Measurements from ENCODE around the gene APOL1. TPM values are rescaled to one million over a fixed set of nuclear protein-coding genes. Genes with fewer than 3 reads are reported as not detected.
"Not testable (repeated sequence)": the region's sequence is repeated elsewhere in the genome, so short reads cannot be mapped to it uniquely, and the experiment has no call there.

The APOL1 gene
- total RNA-seq, 2 experiments from 2014 or later = 13.8 to 17.1 TPM

- peak; percentile 75 for DNase-seq
- TF ChIP-seq, protein P1, sequence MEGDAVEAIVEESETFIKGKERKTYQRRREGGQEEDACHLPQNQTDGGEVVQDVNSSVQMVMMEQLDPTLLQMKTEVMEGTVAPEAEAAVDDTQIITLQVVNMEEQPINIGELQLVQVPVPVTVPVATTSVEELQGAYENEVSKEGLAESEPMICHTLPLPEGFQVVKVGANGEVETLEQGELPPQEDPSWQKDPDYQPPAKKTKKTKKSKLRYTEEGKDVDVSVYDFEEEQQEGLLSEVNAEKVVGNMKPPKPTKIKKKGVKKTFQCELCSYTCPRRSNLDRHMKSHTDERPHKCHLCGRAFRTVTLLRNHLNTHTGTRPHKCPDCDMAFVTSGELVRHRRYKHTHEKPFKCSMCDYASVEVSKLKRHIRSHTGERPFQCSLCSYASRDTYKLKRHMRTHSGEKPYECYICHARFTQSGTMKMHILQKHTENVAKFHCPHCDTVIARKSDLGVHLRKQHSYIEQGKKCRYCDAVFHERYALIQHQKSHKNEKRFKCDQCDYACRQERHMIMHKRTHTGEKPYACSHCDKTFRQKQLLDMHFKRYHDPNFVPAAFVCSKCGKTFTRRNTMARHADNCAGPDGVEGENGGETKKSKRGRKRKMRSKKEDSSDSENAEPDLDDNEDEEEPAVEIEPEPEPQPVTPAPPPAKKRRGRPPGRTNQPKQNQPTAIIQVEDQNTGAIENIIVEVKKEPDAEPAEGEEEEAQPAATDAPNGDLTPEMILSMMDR (IDR thresholded peaks at IDR 0.05) = peak; percentile 72
- ChIA-PET CTCF (interaction anchor here (0.7 to 3.7 kb wide), 33 partner anchors 9 to 239 kb away, joined by 3 to 44 read pairs (median 4); partner anchors contain the start of genes APOL1, APOL2, APOL3 and FOXRED2), POLR2A (interaction anchor here (0.8 to 2.2 kb wide), 12 partner anchors 9 to 203 kb away, joined by 3 to 15 read pairs (median 4); partner anchors contain the start of gene APOL2)
- Mint-ChIP-seq H3K4me3 (no peak overlapping the region), H3K36me3 (ENCODE audit: low read depth) (peaks cover 69% of the 10 kb centered on the region), H3K27me3 (no peaks in the 10 kb centered on the region), H3K27ac (peak overlapping the region; percentile 44), H3K4me1 (ENCODE audit: low read depth) (peaks cover 16% of the 10 kb centered on the region), H3K9me3 (no peaks in the 10 kb centered on the region)
- peak; percentile 91 for ATAC-seq
- intact Hi-C loops (cut with micrococcal nuclease) = no loop called here
These were observed 33.4 kb downstream of the APOL1 start for GRCh38 chr22:36286096-36286957.

DNA sequence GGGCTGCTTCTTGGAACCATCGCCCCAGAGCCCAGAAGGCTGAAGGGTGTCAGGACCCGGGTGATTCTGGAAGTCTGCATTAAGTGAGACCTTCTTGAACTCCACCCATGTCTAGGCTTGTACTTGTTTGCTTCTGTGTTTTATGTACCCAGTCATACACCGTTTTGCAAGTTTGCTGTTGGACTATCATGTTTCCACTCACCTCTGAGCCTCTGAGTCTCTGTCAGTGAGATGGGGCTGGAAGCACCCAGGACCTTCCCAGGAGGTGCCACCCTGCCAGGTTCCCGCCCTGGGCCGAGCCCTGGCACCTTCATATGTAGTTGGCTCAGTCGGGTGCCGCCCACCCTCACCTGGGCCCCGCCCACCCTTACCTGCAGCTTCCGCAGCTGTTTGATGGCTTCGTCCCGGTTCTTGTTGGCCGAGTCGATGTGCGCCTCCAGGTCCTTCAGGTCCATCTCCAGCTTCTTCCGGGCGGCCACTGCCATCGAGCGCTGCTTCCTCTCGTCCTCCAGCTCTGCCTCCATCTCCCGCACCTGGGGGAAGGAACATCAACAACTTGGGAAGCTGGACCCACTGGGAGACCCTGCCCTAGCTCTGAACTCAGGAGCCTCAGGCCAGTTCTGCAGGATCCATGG, 35.1 kb downstream of the APOL1 start:
- intact Hi-C loops (cut with micrococcal nuclease) = no loop called here
- Mint-ChIP-seq H3K4me1 (ENCODE audit: low read depth) (peaks cover 29% of the 10 kb centered on the region), H3K9me3 (no peaks in the 10 kb centered on the region), H3K27ac (no peak overlapping the region), H3K4me3 (no peak overlapping the region), H3K36me3 (ENCODE audit: low read depth) (peaks cover 73% of the 10 kb centered on the region), H3K27me3 (no peaks in the 10 kb centered on the region)
- ATAC-seq = no peak
- DNase-seq = no peak
- TF ChIP-seq, protein P1 (IDR thresholded peaks at IDR 0.05) = no peak
- CTCF ChIA-PET = interaction anchor here (1.1 to 3.7 kb wide), 7 partner anchors 10 to 183 kb away, joined by 3 to 44 read pairs (median 11); partner anchors contain the start of gene APOL2
- POLR2A ChIA-PET = interaction anchor here (1.3 kb wide), 1 partner anchor 221 kb away, joined by 3 read pairs; no protein-coding TSS in a partner anchor

- intact Hi-C loops (cut with micrococcal nuclease) = no loop called here
- H3K36me3 Mint-ChIP-seq (ENCODE audit: low read depth) = peaks cover 76% of the 10 kb centered on the region
- TF ChIP-seq, protein P1 (IDR thresholded peaks at IDR 0.05) = no peak
- POLR2A ChIA-PET = interaction anchor here (0.9 to 1.8 kb wide), 4 partner anchors 8 to 220 kb away, joined by 3 to 4 read pairs (median 3); no protein-coding TSS in a partner anchor
- DNase-seq (no peak), ATAC-seq (no peak)
- peaks cover 29% of the 10 kb centered on the region for H3K4me1 Mint-ChIP-seq (ENCODE audit: low read depth)
- H3K27ac Mint-ChIP-seq = peak overlapping the region; percentile 20
- no peak overlapping the region for H3K4me3 Mint-ChIP-seq
- H3K9me3 Mint-ChIP-seq = no peaks in the 10 kb centered on the region
- CTCF ChIA-PET = interaction anchor here (1.1 to 2.5 kb wide), 7 partner anchors 11 to 198 kb away, joined by 3 to 15 read pairs (median 6); no protein-coding TSS in a partner anchor
- H3K27me3 Mint-ChIP-seq = no peaks in the 10 kb centered on the region
These were observed 35.9 kb downstream of the APOL1 start for GRCh38 chr22:36288571-36289405.

- ChIA-PET POLR2A (interaction anchor here (0.9 to 1.8 kb wide), 4 partner anchors 9 to 220 kb away, joined by 3 to 4 read pairs (median 3); no protein-coding TSS in a partner anchor), CTCF (interaction anchor here (1.1 to 2.5 kb wide), 5 partner anchors 10 to 197 kb away, joined by 3 to 15 read pairs (median 7); no protein-coding TSS in a partner anchor)
- intact Hi-C loops (cut with micrococcal nuclease) = no loop called here
- peak overlapping the region; percentile 71 for H3K27ac Mint-ChIP-seq
- TF ChIP-seq, protein P1 (IDR thresholded peaks at IDR 0.05) = no peak
- DNase-seq (no peak), ATAC-seq (no peak)
- H3K4me3 Mint-ChIP-seq = no peak overlapping the region
- H3K4me1 Mint-ChIP-seq (ENCODE audit: low read depth) = peaks cover 34% of the 10 kb centered on the region
- peaks cover 79% of the 10 kb centered on the region for H3K36me3 Mint-ChIP-seq (ENCODE audit: low read depth)
- no peaks in the 10 kb centered on the region for H3K9me3 Mint-ChIP-seq
- H3K27me3 Mint-ChIP-seq = no peaks in the 10 kb centered on the region
These were observed 36.5 kb downstream of the APOL1 start for GRCh38 chr22:36289406-36289870.

- DNase-seq = peak; percentile 18
- H3K4me1 Mint-ChIP-seq (ENCODE audit: low read depth) = peaks cover 35% of the 10 kb centered on the region
- H3K4me3 Mint-ChIP-seq; intact Hi-C loops (cut with micrococcal nuclease); ATAC-seq; H3K9me3 Mint-ChIP-seq; H3K27me3 Mint-ChIP-seq: not testable (repeated sequence)
- peaks cover 83% of the 10 kb centered on the region for H3K36me3 Mint-ChIP-seq (ENCODE audit: low read depth)
- ChIA-PET CTCF (interaction anchor here (1.1 to 2.5 kb wide), 5 partner anchors 10 to 196 kb away, joined by 3 to 15 read pairs (median 7); no protein-coding TSS in a partner anchor), POLR2A (interaction anchor here (1.2 to 1.8 kb wide), 2 partner anchors 9 to 12 kb away, joined by 3 to 4 read pairs; no protein-coding TSS in a partner anchor)
- H3K27ac Mint-ChIP-seq = peak overlapping the region; percentile 71
These were observed 37.0 kb downstream of the APOL1 start for GRCh38 chr22:36289948-36290371.

- H3K27me3 Mint-ChIP-seq; intact Hi-C loops (cut with micrococcal nuclease); DNase-seq; H3K4me3 Mint-ChIP-seq; ATAC-seq; H3K27ac Mint-ChIP-seq; H3K9me3 Mint-ChIP-seq: not testable (repeated sequence)
- POLR2A ChIA-PET = interaction anchor here (1.8 kb wide), 1 partner anchor 8 kb away, joined by 4 read pairs; no protein-coding TSS in a partner anchor
- CTCF ChIA-PET = interaction anchor here (2.1 to 2.3 kb wide), 2 partner anchors 9 to 11 kb away, joined by 7 to 15 read pairs; no protein-coding TSS in a partner anchor
- Mint-ChIP-seq H3K4me1 (ENCODE audit: low read depth) (peaks cover 35% of the 10 kb centered on the region), H3K36me3 (ENCODE audit: low read depth) (peaks cover 87% of the 10 kb centered on the region)
These were observed 37.6 kb downstream of the APOL1 start for GRCh38 chr22:36290391-36291075.

Measured in activated CD8-positive, alpha-beta T cell treated with anti-CD3 and anti-CD28 coated beads for 36 hours (primary cell).